GM12878 (cell line): ENCODE measurements around the gene SCNM1. TPM values are rescaled to one million over a fixed set of nuclear protein-coding genes. Genes with fewer than 3 reads are reported as not detected.

Experiments
- BHLHE40 ChIP-seq, 2 experiments: fragments of 450-650 bp in 1 of 2; IDR thresholded peaks; 2 replicates each; pipeline ENCODE4 v1.6.1; 2011 to 2017; ENCODE audit warnings: low read depth in 2 of 2, borderline replicate concordance in 1 of 2, improper control_type of control experiment in 1 of 2, low read length in 1 of 2, mild to moderate bottlenecking in 1 of 2
- EED ChIP-seq: sonication (generic); IDR thresholded peaks from 2 replicates; pipeline ENCODE4 v1.6.1; 2016; ENCODE audit warnings: antibody characterized with exemption, low read depth
- ELK1 ChIP-seq: IDR thresholded peaks from 2 replicates; pipeline ENCODE4 v1.6.1; 2012; ENCODE audit warnings: low read depth, low read length, improper control_type of control experiment
- IKZF1 ChIP-seq: fragments of 450-650 bp; conservative IDR thresholded peaks from 2 replicates; pipeline ENCODE4 v1.6.1; 2017; ENCODE audit warnings: antibody characterized with exemption, mild to moderate bottlenecking
- KAT2A ChIP-seq: conservative IDR thresholded peaks from 2 replicates; pipeline ENCODE4 v1.6.1; 2011; ENCODE audit warnings: low read depth, low read length; ENCODE audit not compliant: control insufficient read depth
- KLF5 ChIP-seq: fragments of 450-650 bp; IDR thresholded peaks from 2 replicates; pipeline ENCODE4 v1.6.1; 2014; ENCODE audit warnings: mild to moderate bottlenecking; ENCODE audit not compliant: partially characterized antibody
- MEF2B ChIP-seq: fragments of 450-650 bp; IDR thresholded peaks from 2 replicates; pipeline ENCODE4 v1.6.1; 2018; ENCODE audit warnings: mild to moderate bottlenecking, moderate library complexity; ENCODE audit not compliant: partially characterized antibody, poor library complexity, severe bottlenecking
- MYC ChIP-seq: IDR thresholded peaks from 2 replicates; pipeline ENCODE4 v1.6.1; 2011; ENCODE audit warnings: mild to moderate bottlenecking, low read length, moderate library complexity, inconsistent platforms; ENCODE audit not compliant: insufficient read depth, insufficient replicate concordance, insufficient read length, severe bottlenecking
- NFXL1 ChIP-seq: fragments of 450-650 bp; IDR thresholded peaks from 2 replicates; pipeline ENCODE4 v1.6.1; 2017; ENCODE audit warnings: antibody characterized with exemption, mild to moderate bottlenecking, borderline replicate concordance
- NR2C1 ChIP-seq: fragments of 450-650 bp; IDR thresholded peaks from 2 replicates; pipeline ENCODE4 v1.6.1; 2017; ENCODE audit warnings: antibody characterized with exemption, mild to moderate bottlenecking, moderate library complexity
- NRF1 ChIP-seq: conservative IDR thresholded peaks from 2 replicates; pipeline ENCODE4 v1.6.1; 2011; ENCODE audit warnings: mild to moderate bottlenecking, low read depth, low read length, improper control_type of control experiment
- POU2F2 ChIP-seq: IDR thresholded peaks from 3 replicates; pipeline ENCODE4 v1.6.1; 2011; ENCODE audit warnings: low read depth, mild to moderate bottlenecking, low read length, borderline replicate concordance
- RCOR1 ChIP-seq: conservative IDR thresholded peaks from 2 replicates; pipeline ENCODE4 v1.6.1; 2012; ENCODE audit warnings: low read depth, low read length, improper control_type of control experiment
- RELB ChIP-seq: fragments of 450-650 bp; IDR thresholded peaks from 2 replicates; pipeline ENCODE4 v1.6.1; 2017; ENCODE audit warnings: low read depth, mild to moderate bottlenecking, moderate library complexity
- REST ChIP-seq: IDR thresholded peaks from 2 replicates; pipeline ENCODE4 v1.6.1; 2012; ENCODE audit warnings: mild to moderate bottlenecking, low read depth, low read length
- SIN3A ChIP-seq: IDR thresholded peaks from 2 replicates; pipeline ENCODE4 v1.6.1; 2012; ENCODE audit warnings: low read depth, low read length, improper control_type of control experiment
- SREBF1 ChIP-seq: IDR thresholded peaks from 2 replicates; pipeline ENCODE4 v1.6.1; 2012; ENCODE audit warnings: mild to moderate bottlenecking, low read length
- ZBTB4 ChIP-seq: fragments of 450-650 bp; formaldehyde crosslinking; IDR thresholded peaks from 2 replicates; pipeline ENCODE4 v1.4.0; 2022; ENCODE audit warnings: mild to moderate bottlenecking, moderate library complexity
- ZSCAN29 ChIP-seq: fragments of 450-650 bp; IDR thresholded peaks from 2 replicates; pipeline ENCODE4 v1.6.1; 2017; ENCODE audit warnings: mild to moderate bottlenecking, moderate library complexity
- polyA plus RNA-seq, 11 experiments: library from polyadenylated mRNA; depleted of rRNA in 4 of 11; unstranded in 6 of 11; stranded (reverse) in 5 of 11; fragments of >200 nt; fragmentation: Nextera tagmentation in 4 of 11; fragmentation: Illumina TruSeq in 1 of 11; extraction: Ambion mirVana in 4 of 11; extraction: Trizol in 1 of 11; gene quantifications; 1 replicate in 1 of 11; 2 replicates in 10 of 11; pipeline versions ENCODE4 v1.2.1 to v1.2.3, GENCODE V29; 2011 to 2016; ENCODE audit warnings: inconsistent platforms in 2 of 11, missing spikeins in 2 of 11, low read depth in 1 of 11
- total RNA-seq, 4 experiments: library from RNA; depleted of rRNA in 3 of 4; stranded (reverse); fragments of >200 nt in 3 of 4; fragmentation: Illumina TruSeq in 1 of 4; extraction: Trizol in 1 of 4; gene quantifications; 2 replicates each; pipeline versions ENCODE4 v1.2.1 to v1.2.3, GENCODE V29; 2013 to 2021

SCNM1 gene
- total and polyA plus RNA-seq, 10 of the 15 experiments (the other 5 are each of a cell fraction or from before 2014, with no cell fraction given) = 25.8 to 207 (median 76.9) TPM

- TF ChIP-seq RCOR1 (no peak), EED (peak; percentile 50), ELK1 (no peak), RELB (peak; percentile 39; the same call in 1 of the 2 replicates), NRF1 (peak; percentile 93), NFXL1 (no peak), REST (no peak), MEF2B (peak; percentile 11), NR2C1 (peak; percentile 66; the same call in 1 of the 2 replicates), ZSCAN29 (peak; percentile 61; the same call in 1 of the 2 replicates), KAT2A (no peak), SREBF1 (peak; percentile 37; the same call in 1 of the 2 replicates), ZBTB4 (CRISPR knock-in tag) (no peak), SIN3A (peak; percentile 80), MYC (no peak), BHLHE40 (IDR thresholded peaks at IDR 0.05; ENCODE audit: borderline replicate concordance in 1 of 2, low read depth in 2 of 2, low read length in 1 of 2) (peak; percentile 87 to 96), KLF5 (no peak), POU2F2 (0 out of 3 replicates have a peak, but pooled peaks have one; percentile 44), IKZF1 (peak; percentile 50)
These were observed 32.5 kb downstream of the SCNM1 start, which contains the start of gene PIP5K1A (continued) for GRCh38 chr1:151198254-151199127.
